GM21619 (cell line): ENCODE results near the gene WNT6.
"Not testable (repeated sequence)": the region's sequence is repeated elsewhere in the genome, so short reads cannot be mapped to it uniquely, and the experiment has no call there.

Experiments
- ATAC-seq: cut with Tn5 transposase; IDR thresholded peaks from one replicate; pipeline ENCODE4 v1.9.1; 2021; ENCODE audit not compliant: unreplicated experiment

WNT6 gene

GRCh38 chr2:218829868-218830451, 29.6 kb upstream of the WNT6 start:
- ATAC-seq: no peak

- ATAC-seq: no peak
Observed at GRCh38 chr2:218830526-218831306, 28.9 kb upstream of the WNT6 start.

- ATAC-seq: no peak
Observed at GRCh38 chr2:218831378-218831990, 28.1 kb upstream of the WNT6 start, which contains the start of gene PRKAG3. PRKAG3 (minus strand) TSS chr2:218831803.

GRCh38 chr2:218832081-218832480, 27.5 kb upstream of the WNT6 start:
- ATAC-seq: no peak

GRCh38 chr2:218832520-218832919, 27.1 kb upstream of the WNT6 start:
- ATAC-seq: no peak

- no peak for ATAC-seq
Observed at GRCh38 chr2:218833023-218833609, 26.5 kb upstream of the WNT6 start.

GRCh38 chr2:218834685-218835084, 24.9 kb upstream of the WNT6 start:
- no peak for ATAC-seq

- no peak for ATAC-seq
Observed at GRCh38 chr2:218837495-218837894, 22.1 kb upstream of the WNT6 start.

GRCh38 chr2:218839430-218839829, 20.2 kb upstream of the WNT6 start:
- no peak for ATAC-seq

- no peak for ATAC-seq
Observed at GRCh38 chr2:218839888-218840287, 19.7 kb upstream of the WNT6 start.

- ATAC-seq: not testable (repeated sequence)
Observed at GRCh38 chr2:218844334-218844733, 15.3 kb upstream of the WNT6 start.

GRCh38 chr2:218846963-218847362, 12.6 kb upstream of the WNT6 start:
- not testable (repeated sequence) for ATAC-seq

GRCh38 chr2:218849721-218850120, 9.9 kb upstream of the WNT6 start:
- no peak for ATAC-seq

- ATAC-seq: no peak
Observed at GRCh38 chr2:218850796-218851195, 8.8 kb upstream of the WNT6 start.

GRCh38 chr2:218851286-218851685, 8.3 kb upstream of the WNT6 start:
- no peak for ATAC-seq

- ATAC-seq: no peak
Observed at GRCh38 chr2:218852911-218853667, 6.5 kb upstream of the WNT6 start.

- no peak for ATAC-seq
Observed at GRCh38 chr2:218853766-218854165, 5.8 kb upstream of the WNT6 start.

- no peak for ATAC-seq
Observed at GRCh38 chr2:218854860-218855259, 4.7 kb upstream of the WNT6 start.

- ATAC-seq: no peak
Observed at GRCh38 chr2:218855305-218856166, 4.1 kb upstream of the WNT6 start.
